HG03139 (cell line): ENCODE measurements around the gene PDPK1.
"Not testable (repeated sequence)": the region's sequence is repeated elsewhere in the genome, so short reads cannot be mapped to it uniquely, and the experiment has no call there.

ENCODE experiments used
- ATAC-seq: cut with Tn5 transposase; IDR thresholded peaks from one replicate; pipeline ENCODE4 v1.9.1; 2021; ENCODE audit not compliant: unreplicated experiment

Gene PDPK1

GRCh38 chr16:2539845-2540458 lies 2.1 kb downstream of the PDPK1 start:
- not testable (repeated sequence) for ATAC-seq

GRCh38 chr16:2540912-2541311 lies 3.1 kb downstream of the PDPK1 start:
- ATAC-seq, result not testable (repeated sequence)

- ATAC-seq, result not testable (repeated sequence)
Observed at GRCh38 chr16:2541409-2541808, 3.6 kb downstream of the PDPK1 start.

GRCh38 chr16:2543771-2544170 lies 6.0 kb downstream of the PDPK1 start:
- ATAC-seq, result not testable (repeated sequence)

- ATAC-seq, result not testable (repeated sequence)
Observed at GRCh38 chr16:2550283-2550878, 12.6 kb downstream of the PDPK1 start.

GRCh38 chr16:2551420-2551889 lies 13.6 kb downstream of the PDPK1 start:
- not testable (repeated sequence) for ATAC-seq

GRCh38 chr16:2554709-2555425 lies 17.0 kb downstream of the PDPK1 start:
- ATAC-seq, result not testable (repeated sequence)

- not testable (repeated sequence) for ATAC-seq
Observed at GRCh38 chr16:2557150-2557549, 19.3 kb downstream of the PDPK1 start.

- ATAC-seq, result not testable (repeated sequence)
Observed at GRCh38 chr16:2560131-2560797, 22.4 kb downstream of the PDPK1 start.

GRCh38 chr16:2560798-2561133 lies 22.9 kb downstream of the PDPK1 start:
- not testable (repeated sequence) for ATAC-seq

GRCh38 chr16:2567506-2567905 lies 29.7 kb downstream of the PDPK1 start:
- ATAC-seq, result not testable (repeated sequence)

- not testable (repeated sequence) for ATAC-seq
Observed at GRCh38 chr16:2568573-2568972, 30.8 kb downstream of the PDPK1 start.

- not testable (repeated sequence) for ATAC-seq
Observed at GRCh38 chr16:2572704-2573103, 34.9 kb downstream of the PDPK1 start.

GRCh38 chr16:2575839-2576238 lies 38.0 kb downstream of the PDPK1 start:
- not testable (repeated sequence) for ATAC-seq

GRCh38 chr16:2577044-2577443 lies 39.2 kb downstream of the PDPK1 start:
- ATAC-seq, result not testable (repeated sequence)

GRCh38 chr16:2578905-2579304 lies 41.1 kb downstream of the PDPK1 start:
- not testable (repeated sequence) for ATAC-seq

GRCh38 chr16:2580143-2580542 lies 42.3 kb downstream of the PDPK1 start:
- ATAC-seq, result not testable (repeated sequence)

GRCh38 chr16:2580818-2581217 lies 43.0 kb downstream of the PDPK1 start:
- not testable (repeated sequence) for ATAC-seq

- no peak for ATAC-seq
Observed at GRCh38 chr16:2584729-2585650, 47.2 kb downstream of the PDPK1 start.

- no peak for ATAC-seq
Observed at GRCh38 chr16:2585651-2586081, 47.8 kb downstream of the PDPK1 start.
